GM19035 (cell line): ENCODE measurements around the gene FGGY.
A peak's percentile ranks its signal among the peaks of the same experiment; 100 is the strongest.
"Not testable (repeated sequence)": the region's sequence is repeated elsewhere in the genome, so short reads cannot be mapped to it uniquely, and the experiment has no call there.

Source experiments
- ATAC-seq: cut with Tn5 transposase; IDR thresholded peaks from one replicate; pipeline ENCODE4 v1.9.1; 2021; ENCODE audit not compliant: unreplicated experiment

Gene FGGY, protein sequence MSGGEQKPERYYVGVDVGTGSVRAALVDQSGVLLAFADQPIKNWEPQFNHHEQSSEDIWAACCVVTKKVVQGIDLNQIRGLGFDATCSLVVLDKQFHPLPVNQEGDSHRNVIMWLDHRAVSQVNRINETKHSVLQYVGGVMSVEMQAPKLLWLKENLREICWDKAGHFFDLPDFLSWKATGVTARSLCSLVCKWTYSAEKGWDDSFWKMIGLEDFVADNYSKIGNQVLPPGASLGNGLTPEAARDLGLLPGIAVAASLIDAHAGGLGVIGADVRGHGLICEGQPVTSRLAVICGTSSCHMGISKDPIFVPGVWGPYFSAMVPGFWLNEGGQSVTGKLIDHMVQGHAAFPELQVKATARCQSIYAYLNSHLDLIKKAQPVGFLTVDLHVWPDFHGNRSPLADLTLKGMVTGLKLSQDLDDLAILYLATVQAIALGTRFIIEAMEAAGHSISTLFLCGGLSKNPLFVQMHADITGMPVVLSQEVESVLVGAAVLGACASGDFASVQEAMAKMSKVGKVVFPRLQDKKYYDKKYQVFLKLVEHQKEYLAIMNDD

GRCh38 chr1:59296358-59297256 is at the start of gene FGGY:
Gene FGGY, plus strand, starts transcription at chr1:59297094. Its CDS starts 24,456 bp downstream, at chr1:59321550.
- peak; percentile 95 for ATAC-seq

GRCh38 chr1:59248758-59249157 is 48.1 kb upstream of the FGGY start:
- no peak for ATAC-seq

GRCh38 chr1:59249396-59250137 is 47.3 kb upstream of the FGGY start:
- no peak for ATAC-seq

DNA sequence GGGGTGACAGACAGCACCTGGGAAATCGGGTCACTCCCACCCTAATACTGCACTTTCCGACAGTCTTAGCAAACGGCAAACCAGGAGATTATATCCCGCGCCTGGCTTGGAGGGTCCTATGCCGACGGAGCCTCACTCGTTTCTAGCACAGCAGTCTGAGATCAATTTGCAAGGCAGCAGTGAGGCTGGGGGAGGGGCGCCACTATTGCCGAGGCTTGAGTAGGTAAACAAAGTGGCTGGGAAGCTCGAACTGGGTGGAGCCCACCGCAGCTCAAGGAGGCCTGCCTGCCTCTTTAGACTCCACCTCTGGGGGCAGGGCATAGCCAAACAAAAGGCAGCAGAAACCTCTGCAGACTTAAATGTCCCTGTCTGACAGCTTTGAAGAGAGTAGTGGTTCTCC is 45.8 kb upstream of the FGGY start:
- ATAC-seq = not testable (repeated sequence)

- not testable (repeated sequence) for ATAC-seq
Observed at GRCh38 chr1:59256429-59256828, 40.5 kb upstream of the FGGY start.

GRCh38 chr1:59258412-59259032 is 38.4 kb upstream of the FGGY start:
- no peak for ATAC-seq

DNA sequence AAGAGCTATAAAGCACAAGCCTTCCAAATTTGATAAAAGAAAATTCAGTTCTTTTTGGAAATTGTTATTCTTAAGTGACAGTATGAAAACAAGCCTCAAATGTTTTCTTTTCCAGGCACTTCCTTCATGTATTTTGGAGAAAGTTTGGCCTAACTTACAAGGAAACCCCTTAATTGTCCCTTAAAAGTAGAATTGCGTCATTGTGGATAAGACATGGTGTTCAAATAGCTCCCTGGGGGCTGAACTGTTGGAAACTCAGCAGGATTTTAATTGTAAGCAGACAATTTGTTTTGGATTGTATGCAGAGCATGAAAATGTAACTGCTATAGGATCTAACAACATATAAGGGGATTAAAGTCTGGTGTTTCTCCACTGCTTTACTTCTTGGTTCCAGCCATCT is 35.4 kb upstream of the FGGY start:
- no peak for ATAC-seq

DNA sequence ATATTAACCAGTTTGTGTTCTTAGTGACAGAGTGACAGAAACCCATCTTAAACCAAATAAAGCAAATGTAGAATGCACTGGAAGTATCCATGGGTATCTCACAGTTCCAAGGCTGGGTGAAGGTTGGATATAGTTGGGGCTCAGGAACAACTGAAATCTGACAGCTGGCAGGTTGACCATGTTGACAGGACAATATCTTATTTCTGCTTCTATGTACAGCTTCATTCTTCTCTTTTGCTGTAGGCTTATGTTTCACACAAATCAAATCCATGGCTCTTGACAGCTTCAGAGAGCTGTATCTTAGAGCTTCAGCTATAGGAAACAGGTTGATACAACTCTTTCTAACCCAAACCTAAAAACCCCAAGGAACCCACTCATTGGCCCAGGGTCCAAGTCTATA is 34.3 kb upstream of the FGGY start:
- ATAC-seq = no peak

DNA sequence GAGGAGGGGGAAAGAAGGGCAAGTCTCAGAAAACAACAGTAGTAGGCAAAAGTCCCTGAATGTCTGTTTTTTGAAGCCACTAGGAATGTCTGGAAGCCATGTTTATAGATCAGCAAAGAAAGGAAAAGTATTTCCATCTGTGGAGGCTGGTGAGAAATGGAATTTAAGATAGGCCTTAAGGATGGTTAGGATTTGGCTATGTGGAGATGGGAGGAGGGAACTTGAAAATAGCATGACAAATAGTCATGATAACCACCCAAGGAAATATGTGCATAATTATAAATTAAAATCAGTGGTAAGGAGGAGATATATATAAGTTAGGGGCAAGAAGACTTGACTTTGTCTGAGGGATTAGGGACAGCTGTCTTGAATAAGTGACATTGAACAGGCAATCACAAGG is 33.8 kb upstream of the FGGY start:
- no peak for ATAC-seq

- ATAC-seq = no peak
Observed at GRCh38 chr1:59265622-59266021, 31.3 kb upstream of the FGGY start.

DNA sequence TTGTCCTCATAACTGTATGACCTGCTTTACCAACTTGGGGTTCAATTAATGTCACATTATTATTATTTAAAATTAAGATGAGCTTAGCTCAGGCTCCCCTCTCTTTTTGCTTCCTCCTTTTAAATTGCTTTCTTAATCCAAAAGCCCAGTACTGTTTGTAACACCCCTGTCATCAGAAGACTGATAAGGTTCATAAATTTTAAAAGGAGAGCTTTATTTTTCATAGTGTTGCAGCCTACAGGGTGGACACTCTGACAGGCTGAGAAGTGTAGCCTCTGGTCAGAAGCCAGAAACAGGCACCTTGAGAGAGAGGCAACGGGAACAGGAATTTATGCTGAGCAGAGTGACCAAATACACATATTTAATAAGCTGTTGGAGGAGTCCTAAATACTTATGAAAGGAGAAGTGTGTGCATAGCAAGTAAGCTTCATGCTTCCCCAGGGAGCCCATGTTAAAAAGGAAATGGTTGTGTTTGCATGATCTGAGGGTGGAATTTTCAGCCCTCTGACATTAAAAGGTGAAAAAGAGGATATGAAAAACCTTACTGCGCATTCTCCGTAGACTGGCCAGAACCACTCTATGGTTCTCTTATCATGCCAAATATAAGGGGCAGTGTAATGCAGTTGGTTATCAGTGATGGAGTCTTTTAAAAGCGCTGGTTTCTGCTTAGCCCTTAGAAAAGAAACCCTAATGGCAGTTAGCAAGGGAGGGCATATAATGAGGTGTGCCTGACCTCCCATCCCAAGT is 30.5 kb upstream of the FGGY start:
- ATAC-seq = peak; percentile 81

GRCh38 chr1:59266927-59267293 is 30.0 kb upstream of the FGGY start:
- peak; percentile 53 for ATAC-seq

- no peak for ATAC-seq
Observed at GRCh38 chr1:59268406-59268805, 28.5 kb upstream of the FGGY start.

DNA sequence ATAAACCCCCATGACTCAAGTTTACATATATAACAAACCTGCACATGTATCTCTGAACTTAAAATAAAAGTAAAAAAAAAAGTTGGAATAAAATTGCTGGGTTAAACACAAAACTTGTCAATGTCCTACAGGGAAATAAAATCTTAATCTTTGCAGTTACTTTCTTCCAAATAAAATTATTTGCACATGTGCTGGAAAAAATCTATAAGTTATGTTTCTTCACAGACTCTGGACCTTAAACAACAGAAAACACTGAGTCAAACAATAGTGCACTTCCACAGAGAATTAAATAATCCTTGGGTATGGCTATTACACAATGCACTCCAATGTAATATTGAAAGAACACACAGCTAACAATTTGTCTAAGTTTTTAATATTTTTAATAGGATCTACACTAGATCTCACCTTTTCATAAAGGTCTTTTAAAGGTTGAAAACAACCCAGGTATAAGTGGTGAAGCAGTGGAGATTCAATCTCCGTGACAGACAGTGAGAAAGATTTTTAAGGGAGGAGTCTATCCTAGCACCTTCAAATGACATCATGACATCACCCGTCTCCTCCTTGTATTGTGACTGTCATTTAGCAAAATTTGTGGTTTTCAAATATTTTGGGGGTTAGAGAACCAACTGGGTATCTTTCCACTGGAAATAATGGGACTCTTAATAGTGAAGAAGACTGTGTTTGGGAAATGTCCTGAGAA is 25.2 kb upstream of the FGGY start:
- ATAC-seq = no peak

DNA sequence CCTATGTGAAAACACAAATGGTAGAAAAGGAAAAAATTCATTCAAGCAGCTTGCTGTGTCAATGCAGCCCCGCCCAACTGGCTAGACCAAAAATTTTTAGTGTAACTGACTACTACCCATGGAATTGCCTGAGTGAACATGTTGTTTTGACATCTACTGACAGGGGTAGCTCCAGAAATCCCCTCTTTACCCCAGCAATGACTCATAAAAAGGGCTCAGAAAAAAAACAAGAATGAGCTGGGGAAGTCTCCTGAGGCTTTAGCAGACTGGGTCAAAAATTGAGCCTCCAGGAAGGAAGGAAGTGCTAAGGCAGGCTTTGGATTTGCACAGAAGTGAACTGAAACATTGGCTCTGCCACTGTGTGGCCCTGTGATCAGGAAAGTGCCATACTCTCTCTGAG is 24.4 kb upstream of the FGGY start:
- peak; percentile 69 for ATAC-seq

DNA sequence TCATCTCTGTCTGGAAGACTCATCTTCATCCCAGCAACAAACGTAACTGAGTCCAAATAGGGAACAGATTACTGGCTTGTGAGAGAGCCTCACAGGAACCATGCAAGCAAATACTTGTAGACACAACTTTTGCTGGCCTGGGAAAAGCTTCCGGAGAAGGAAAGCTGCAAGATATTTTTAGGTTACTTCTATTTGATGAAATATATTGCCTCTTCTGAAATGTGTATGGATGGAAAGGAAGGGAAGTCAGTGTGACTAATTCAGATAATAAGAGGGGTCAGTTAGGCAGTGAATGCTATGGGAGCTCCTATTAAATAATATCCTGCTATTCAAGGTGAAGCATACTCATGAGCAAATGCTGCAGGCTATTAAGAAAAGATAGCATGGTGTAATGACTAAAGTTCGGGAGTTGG is 20.4 kb upstream of the FGGY start:
- no peak for ATAC-seq

- no peak for ATAC-seq
Observed at GRCh38 chr1:59278780-59279354, 18.0 kb upstream of the FGGY start.

- ATAC-seq = no peak
Observed at GRCh38 chr1:59279645-59280044, 17.2 kb upstream of the FGGY start.

GRCh38 chr1:59282951-59283350 is 13.9 kb upstream of the FGGY start:
- ATAC-seq = no peak
